Cardiac muscle cell (in vitro differentiated cells and primary cell): Measurements from ENCODE around the gene SHTN1. TPM values are rescaled to one million over a fixed set of nuclear protein-coding genes. Genes with fewer than 3 reads are reported as not detected.

Experiments
- DNase-seq, 2 donors: peaks; one replicate each; pipeline versions ENCODE4 v3.0.0 to v3.0.0-alpha.2; 2010 to 2017; ENCODE audit warnings: low read depth in 1 of 2, low spot score in 1 of 2
- H3K27ac ChIP-seq: fragments of 200-600 bp; sonication (generic); 2 replicates; pipeline ENCODE4 v1.5.1; 2016
- H3K27me3 ChIP-seq: fragments of 200-600 bp; sonication (generic); 2 replicates; pipeline ENCODE4 v1.6.0; 2016; ENCODE audit warnings: control low read depth
- H3K36me3 ChIP-seq: fragments of 200-600 bp; sonication (generic); 2 replicates; pipeline ENCODE4 v1.5.1; 2016; ENCODE audit warnings: control low read depth
- H3K4me1 ChIP-seq: fragments of 200-600 bp; sonication (generic); 2 replicates; pipeline ENCODE4 v1.8.1; 2017; ENCODE audit warnings: low read depth, mild to moderate bottlenecking, mixed run types
- H3K4me3 ChIP-seq: fragments of 200-600 bp; sonication (generic); 2 replicates; pipeline ENCODE4 v1.5.1; 2016; ENCODE audit warnings: mild to moderate bottlenecking
- H3K9me3 ChIP-seq: fragments of 200-600 bp; sonication (generic); 2 replicates; pipeline ENCODE4 v1.5.1; 2017; ENCODE audit warnings: low read depth, mild to moderate bottlenecking, control low read depth
- polyA plus RNA-seq: library from polyadenylated mRNA; unstranded; fragments of >200 nt; fragmentation: Nextera tagmentation; extraction: Ambion mirVana; gene quantifications from 2 replicates; pipeline ENCODE4 v1.2.1, GENCODE V29; 2016
- total RNA-seq: library from RNA; depleted of rRNA; stranded (reverse); fragments of >200 nt; gene quantifications from 2 replicates; pipeline ENCODE4 v1.2.3, GENCODE V29; 2016
- TF ChIP-seq, protein P1 (sequence below): IDR thresholded peaks from 2 replicates; pipeline ENCODE4 v1.5.1; 2012; ENCODE audit warnings: low read depth, mild to moderate bottlenecking, low read length

The SHTN1 gene
- total and polyA plus RNA-seq, 2 experiments from 2014 or later, result 2.9 to 4.1 TPM

DNA sequence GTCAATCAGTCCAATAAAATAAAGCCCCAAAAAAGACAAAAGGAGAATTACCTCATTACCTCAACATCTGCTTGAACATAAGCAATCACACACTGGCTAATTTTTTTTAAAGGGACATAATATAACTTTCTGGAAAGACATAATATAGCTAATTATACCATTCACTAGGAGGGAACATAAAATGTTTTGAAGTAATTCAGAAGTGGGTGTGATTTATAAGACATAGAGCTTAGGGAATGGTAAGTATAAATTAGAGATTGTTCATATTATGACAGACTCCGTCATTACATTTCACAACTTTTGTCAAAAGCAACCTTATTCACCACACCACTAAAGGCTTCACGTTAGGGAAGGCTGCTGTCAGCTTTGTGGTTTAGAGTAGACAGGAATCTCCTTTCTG lies 3.8 kb downstream of the SHTN1 start:
- H3K36me3 ChIP-seq, result no peaks in the 10 kb centered on the region
- no peaks in the 10 kb centered on the region for H3K9me3 ChIP-seq
- TF ChIP-seq, protein P1, sequence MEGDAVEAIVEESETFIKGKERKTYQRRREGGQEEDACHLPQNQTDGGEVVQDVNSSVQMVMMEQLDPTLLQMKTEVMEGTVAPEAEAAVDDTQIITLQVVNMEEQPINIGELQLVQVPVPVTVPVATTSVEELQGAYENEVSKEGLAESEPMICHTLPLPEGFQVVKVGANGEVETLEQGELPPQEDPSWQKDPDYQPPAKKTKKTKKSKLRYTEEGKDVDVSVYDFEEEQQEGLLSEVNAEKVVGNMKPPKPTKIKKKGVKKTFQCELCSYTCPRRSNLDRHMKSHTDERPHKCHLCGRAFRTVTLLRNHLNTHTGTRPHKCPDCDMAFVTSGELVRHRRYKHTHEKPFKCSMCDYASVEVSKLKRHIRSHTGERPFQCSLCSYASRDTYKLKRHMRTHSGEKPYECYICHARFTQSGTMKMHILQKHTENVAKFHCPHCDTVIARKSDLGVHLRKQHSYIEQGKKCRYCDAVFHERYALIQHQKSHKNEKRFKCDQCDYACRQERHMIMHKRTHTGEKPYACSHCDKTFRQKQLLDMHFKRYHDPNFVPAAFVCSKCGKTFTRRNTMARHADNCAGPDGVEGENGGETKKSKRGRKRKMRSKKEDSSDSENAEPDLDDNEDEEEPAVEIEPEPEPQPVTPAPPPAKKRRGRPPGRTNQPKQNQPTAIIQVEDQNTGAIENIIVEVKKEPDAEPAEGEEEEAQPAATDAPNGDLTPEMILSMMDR, result no peak
- H3K27me3 ChIP-seq, result no peaks in the 10 kb centered on the region
- H3K4me1 ChIP-seq, result no peaks in the 10 kb centered on the region
- H3K4me3 ChIP-seq, result no peak overlapping the region
- H3K27ac ChIP-seq, result no peak overlapping the region
- DNase-seq, result no peak

- Histone ChIP-seq H3K4me3 (no peak overlapping the region), H3K27me3 (no peaks in the 10 kb centered on the region)
- peak in 1 of 2 donors; percentile 7 for DNase-seq
Measured at GRCh38 chr10:117000580-117000979, 4.4 kb downstream of the SHTN1 start.

GRCh38 chr10:116998172-116998571 lies 6.8 kb downstream of the SHTN1 start:
- no peaks in the 10 kb centered on the region for H3K36me3 ChIP-seq
- no peaks in the 10 kb centered on the region for H3K27me3 ChIP-seq
- DNase-seq, result no peak
- no peaks in the 10 kb centered on the region for H3K9me3 ChIP-seq
- TF ChIP-seq, protein P1, result no peak
- H3K27ac ChIP-seq, result no peak overlapping the region
- no peaks in the 10 kb centered on the region for H3K4me1 ChIP-seq
- no peak overlapping the region for H3K4me3 ChIP-seq

More at GRCh38 chr10:117000580-117000979, 4.4 kb downstream of the SHTN1 start:
- Histone ChIP-seq H3K9me3 (no peaks in the 10 kb centered on the region), H3K36me3 (no peaks in the 10 kb centered on the region), H3K4me1 (no peaks in the 10 kb centered on the region), H3K27ac (no peak overlapping the region)
- TF ChIP-seq, protein P1, result no peak

DNA sequence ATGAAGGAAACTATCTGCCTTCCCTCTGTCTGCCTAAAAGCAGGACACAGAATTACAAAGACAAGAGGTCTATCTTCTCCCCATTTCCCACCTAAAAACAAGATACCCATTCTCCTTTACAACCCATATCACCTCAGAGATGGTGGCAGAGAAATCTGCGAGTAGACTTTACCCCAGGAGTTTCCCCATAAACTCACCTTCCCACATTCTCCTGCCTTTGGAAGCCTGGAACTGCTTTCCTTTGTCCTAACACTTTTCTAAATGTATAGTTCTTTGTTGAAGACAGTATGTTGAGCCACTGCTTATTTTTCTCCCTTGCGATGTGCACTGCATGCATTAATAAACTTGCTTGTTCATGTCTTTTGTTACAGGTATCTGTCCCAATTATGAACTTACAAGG lies 8.0 kb downstream of the SHTN1 start:
- H3K4me1 ChIP-seq, result no peaks in the 10 kb centered on the region
- H3K27ac ChIP-seq, result no peak overlapping the region
- no peaks in the 10 kb centered on the region for H3K9me3 ChIP-seq
- TF ChIP-seq, protein P1, result no peak
- H3K27me3 ChIP-seq, result no peaks in the 10 kb centered on the region
- no peak overlapping the region for H3K4me3 ChIP-seq
- no peak for DNase-seq
- H3K36me3 ChIP-seq, result no peaks in the 10 kb centered on the region

- DNase-seq, result no peak
- Histone ChIP-seq H3K27ac (no peak overlapping the region), H3K4me1 (no peaks in the 10 kb centered on the region), H3K27me3 (no peaks in the 10 kb centered on the region), H3K36me3 (no peaks in the 10 kb centered on the region), H3K4me3 (no peak overlapping the region), H3K9me3 (no peaks in the 10 kb centered on the region)
- TF ChIP-seq, protein P1, result no peak
Measured at GRCh38 chr10:116995648-116996047, 9.3 kb downstream of the SHTN1 start.
